ENCODE measurements around the gene VEGFA. TPM values are rescaled to one million over a fixed set of nuclear protein-coding genes. Genes with fewer than 3 reads are reported as not detected.
A peak's percentile ranks its signal among the peaks of the same experiment; 100 is the strongest.

Gene VEGFA
- total and polyA plus RNA-seq, 2 experiments from 2014 or later: 148 to 179 TPM

DNA sequence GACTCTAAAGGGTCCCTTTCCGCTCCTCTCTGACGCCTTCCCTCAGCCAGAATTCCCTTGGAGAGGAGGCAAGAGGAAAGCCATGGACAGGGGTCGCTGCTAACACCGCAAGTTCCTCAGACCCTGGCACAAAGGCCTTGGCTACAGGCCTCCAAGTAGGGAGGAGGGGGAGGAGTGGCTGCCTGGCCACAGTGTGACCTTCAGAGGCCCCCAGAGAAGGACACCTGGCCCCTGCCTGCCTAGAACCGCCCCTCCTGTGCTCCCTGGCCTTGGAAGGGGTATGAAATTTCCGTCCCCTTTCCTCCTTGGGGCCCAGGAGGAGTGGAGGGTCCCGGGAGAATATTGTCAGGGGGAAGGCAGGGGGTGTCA lies 2.7 kb downstream of the VEGFA start:
- DNase-seq (ENCODE audit: low spot score): no peak
- Histone ChIP-seq H3K79me2 (peaks cover 75% of the 10 kb centered on the region), H3K4me1 (ENCODE audit: insufficient read depth) (peaks cover 38% of the 10 kb centered on the region), H3K27ac (peak overlapping the region; percentile 97), H3K9me2 (replicated peaks; ENCODE audit: insufficient read depth) (no peaks in the 10 kb centered on the region), H4K20me1 (ENCODE audit: insufficient read depth, poor library complexity, severe bottlenecking) (peaks cover 67% of the 10 kb centered on the region), H3K27me3 (no peaks in the 10 kb centered on the region), H3K9me3 (ENCODE audit: low read depth) (no peaks in the 10 kb centered on the region), H3K36me3 (replicated peaks; ENCODE audit: insufficient read depth, low read depth) (no peaks in the 10 kb centered on the region), H3K4me3 (peak overlapping the region; percentile 98), H2AFZ (no peak overlapping the region), H3K4me2 (peak overlapping the region; percentile 94)
- 26% methylated on average over 7 of the region's 7 CpGs for WGBS (ENCODE audit: low lambda C conversion rate, missing lambda C conversion rate)
- TF ChIP-seq CTCF (IDR thresholded peaks at IDR 0.05; ENCODE audit: poor library complexity): peak; percentile 12
- TF ChIP-seq EZH2phosphoT487 (IDR thresholded peaks at IDR 0.05; ENCODE audit: low read depth, severe bottlenecking, unreplicated experiment): no peak

DNA sequence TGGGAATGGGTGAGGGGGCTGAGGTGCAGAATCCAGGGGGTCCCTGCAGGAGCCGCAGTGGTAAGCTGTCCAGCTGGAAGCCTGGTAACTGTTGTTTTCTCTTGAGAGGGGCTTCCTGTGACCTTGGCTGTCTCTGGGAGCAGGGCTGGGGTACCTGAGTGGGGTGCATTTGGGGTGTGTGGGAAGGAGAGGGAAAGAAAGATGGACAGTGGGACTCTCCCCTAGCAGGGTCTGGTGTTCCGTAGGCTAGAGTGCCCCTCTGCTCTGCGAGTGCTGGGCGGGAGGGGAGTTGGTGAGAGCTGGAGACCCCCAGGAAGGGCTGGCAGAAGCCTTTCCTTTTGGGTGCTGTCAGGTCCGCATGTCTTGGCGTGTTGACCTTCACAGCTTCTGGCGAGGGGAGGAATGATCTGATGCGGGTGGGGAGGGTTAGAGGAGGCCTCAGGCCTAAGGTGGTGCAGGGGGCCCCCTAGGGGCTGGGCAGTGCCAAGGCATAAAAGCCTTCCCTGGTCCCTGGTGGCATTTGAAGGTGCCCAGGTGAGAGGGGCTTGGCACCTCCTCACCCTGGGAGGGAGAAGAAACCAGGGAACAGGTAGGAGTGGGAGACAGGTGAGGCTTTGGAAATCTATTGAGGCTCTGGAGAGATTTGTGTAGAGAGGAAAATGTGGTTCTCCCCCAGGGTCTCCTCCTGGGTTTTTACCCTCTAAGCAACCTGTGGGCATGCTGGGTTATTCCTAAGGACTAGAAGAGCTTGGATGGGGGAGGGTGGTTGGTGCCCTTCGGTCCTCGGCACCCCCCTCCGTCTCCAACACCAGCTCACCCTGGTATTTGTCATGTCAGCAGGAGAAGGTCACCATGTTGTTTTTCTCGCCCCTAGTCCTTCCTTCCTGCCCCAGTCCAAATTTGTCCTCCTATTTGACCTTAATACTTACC lies 3.3 kb downstream of the VEGFA start:
- Histone ChIP-seq H3K9me2 (replicated peaks; ENCODE audit: insufficient read depth) (no peaks in the 10 kb centered on the region), H3K9me3 (ENCODE audit: low read depth) (no peaks in the 10 kb centered on the region), H3K36me3 (replicated peaks; ENCODE audit: insufficient read depth, low read depth) (no peaks in the 10 kb centered on the region), H4K20me1 (ENCODE audit: insufficient read depth, poor library complexity, severe bottlenecking) (peaks cover 74% of the 10 kb centered on the region), H2AFZ (no peak overlapping the region), H3K79me2 (peaks cover 82% of the 10 kb centered on the region), H3K27me3 (no peaks in the 10 kb centered on the region), H3K4me3 (peak overlapping the region; percentile 98), H3K27ac (peak overlapping the region; percentile 97), H3K4me1 (ENCODE audit: insufficient read depth) (peaks cover 32% of the 10 kb centered on the region), H3K4me2 (peak overlapping the region; percentile 94)
- DNase-seq (ENCODE audit: low spot score): peak; percentile 71
- 50% methylated on average over 11 of the region's 12 CpGs for WGBS (ENCODE audit: low lambda C conversion rate, missing lambda C conversion rate)
- no peak for TF ChIP-seq EZH2phosphoT487 (IDR thresholded peaks at IDR 0.05; ENCODE audit: low read depth, severe bottlenecking, unreplicated experiment)
- TF ChIP-seq CTCF (IDR thresholded peaks at IDR 0.05; ENCODE audit: poor library complexity): peak; percentile 57

DNA sequence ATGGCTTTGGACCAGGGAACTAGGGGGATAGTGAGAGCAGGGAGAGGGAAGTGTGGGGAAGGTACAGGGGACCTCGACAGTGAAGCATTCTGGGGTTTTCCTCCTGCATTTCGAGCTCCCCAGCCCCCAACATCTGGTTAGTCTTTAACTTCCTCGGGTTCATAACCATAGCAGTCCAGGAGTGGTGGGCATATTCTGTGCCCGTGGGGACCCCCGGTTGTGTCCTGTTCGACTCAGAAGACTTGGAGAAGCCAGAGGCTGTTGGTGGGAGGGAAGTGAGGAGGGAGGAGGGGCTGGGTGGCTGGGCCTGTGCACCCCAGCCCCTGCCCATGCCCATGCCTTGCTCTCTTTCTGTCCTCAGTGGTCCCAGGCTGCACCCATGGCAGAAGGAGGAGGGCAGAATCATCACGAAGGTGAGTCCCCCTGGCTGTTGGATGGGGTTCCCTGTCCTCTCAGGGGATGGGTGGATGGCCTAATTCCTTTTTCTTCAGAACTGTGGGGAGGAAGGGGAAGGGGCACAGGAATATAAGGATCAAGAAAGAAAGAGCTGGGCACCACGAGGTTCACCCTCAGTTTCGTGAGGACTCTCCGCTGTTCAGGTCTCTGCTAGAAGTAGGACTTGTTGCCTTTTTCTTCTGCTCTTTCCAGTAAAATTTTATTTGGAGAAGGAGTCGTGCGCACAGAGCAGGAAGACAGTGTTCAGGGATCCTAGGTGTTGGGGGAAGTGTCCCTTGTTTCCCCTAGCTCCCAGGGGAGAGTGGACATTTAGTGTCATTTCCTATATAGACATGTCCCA lies 4.2 kb downstream of the VEGFA start:
- H3K27ac ChIP-seq: peak overlapping the region; percentile 97
- peaks cover 23% of the 10 kb centered on the region for H3K4me1 ChIP-seq (ENCODE audit: insufficient read depth)
- peaks cover 91% of the 10 kb centered on the region for H3K79me2 ChIP-seq
- H3K27me3 ChIP-seq: no peaks in the 10 kb centered on the region
- no peaks in the 10 kb centered on the region for H3K36me3 ChIP-seq (replicated peaks; ENCODE audit: insufficient read depth, low read depth)
- H3K4me2 ChIP-seq: peak overlapping the region; percentile 94
- H2AFZ ChIP-seq: no peak overlapping the region
- no peaks in the 10 kb centered on the region for H3K9me2 ChIP-seq (replicated peaks; ENCODE audit: insufficient read depth)
- H3K4me3 ChIP-seq: peak overlapping the region; percentile 14
- H3K9me3 ChIP-seq (ENCODE audit: low read depth): no peaks in the 10 kb centered on the region
- WGBS (ENCODE audit: low lambda C conversion rate, missing lambda C conversion rate): 69% methylated on average over 11 of the region's 12 CpGs
- no peak for TF ChIP-seq EZH2 (IDR thresholded peaks at IDR 0.05; ENCODE audit: borderline replicate concordance)
- TF ChIP-seq EZH2phosphoT487 (IDR thresholded peaks at IDR 0.05; ENCODE audit: low read depth, severe bottlenecking, unreplicated experiment): no peak
- TF ChIP-seq CTCF (IDR thresholded peaks at IDR 0.05; ENCODE audit: poor library complexity): no peak
- DNase-seq (ENCODE audit: low spot score): no peak
- H4K20me1 ChIP-seq (ENCODE audit: insufficient read depth, poor library complexity, severe bottlenecking): peaks cover 83% of the 10 kb centered on the region

Measured in hepatocyte (in vitro differentiated cells).